WERI-Rb-1 (cell line): ENCODE measurements around the gene SFMBT2.

Source experiments
- DNase-seq: peaks from one replicate; pipeline ENCODE4 v3.0.0-alpha.2; 2020
- H3K27ac ChIP-seq: fragments of 250-450 bp; sonication (Bioruptor Pico); 2 replicates; pipeline ENCODE4 v1.5.1; 2020; ENCODE audit warnings: mild to moderate bottlenecking, moderate library complexity
- H3K27me3 ChIP-seq: fragments of 250-450 bp; sonication (Bioruptor Pico); 2 replicates; pipeline ENCODE4 v1.5.1; 2021; ENCODE audit warnings: mild to moderate bottlenecking, low read depth, moderate library complexity; ENCODE audit not compliant: insufficient read depth, severe bottlenecking
- H3K36me3 ChIP-seq: fragments of 250-450 bp; sonication (Bioruptor Pico); 2 replicates; pipeline ENCODE4 v1.5.1; 2020; ENCODE audit warnings: mild to moderate bottlenecking, moderate library complexity
- H3K4me3 ChIP-seq: 2 replicates; pipeline ENCODE4 v1.5.1; 2011; ENCODE audit warnings: low read depth, mild to moderate bottlenecking, control low read depth, low read length
- H3K9me3 ChIP-seq: fragments of 250-450 bp; sonication (Bioruptor Pico); 2 replicates; pipeline ENCODE4 v1.5.1; 2021; ENCODE audit warnings: mild to moderate bottlenecking, moderate library complexity; ENCODE audit not compliant: severe bottlenecking
- TF ChIP-seq, protein P1 (sequence below): IDR thresholded peaks from 2 replicates; pipeline ENCODE4 v1.5.1; 2011; ENCODE audit warnings: low read depth, mild to moderate bottlenecking, control low read depth, inconsistent platforms, low read length

SFMBT2 gene

GRCh38 chr10:7239312-7239985, 171.4 kb downstream of the SFMBT2 start:
- H3K27me3 ChIP-seq = no peaks in the 10 kb centered on the region
- TF ChIP-seq, protein P1, sequence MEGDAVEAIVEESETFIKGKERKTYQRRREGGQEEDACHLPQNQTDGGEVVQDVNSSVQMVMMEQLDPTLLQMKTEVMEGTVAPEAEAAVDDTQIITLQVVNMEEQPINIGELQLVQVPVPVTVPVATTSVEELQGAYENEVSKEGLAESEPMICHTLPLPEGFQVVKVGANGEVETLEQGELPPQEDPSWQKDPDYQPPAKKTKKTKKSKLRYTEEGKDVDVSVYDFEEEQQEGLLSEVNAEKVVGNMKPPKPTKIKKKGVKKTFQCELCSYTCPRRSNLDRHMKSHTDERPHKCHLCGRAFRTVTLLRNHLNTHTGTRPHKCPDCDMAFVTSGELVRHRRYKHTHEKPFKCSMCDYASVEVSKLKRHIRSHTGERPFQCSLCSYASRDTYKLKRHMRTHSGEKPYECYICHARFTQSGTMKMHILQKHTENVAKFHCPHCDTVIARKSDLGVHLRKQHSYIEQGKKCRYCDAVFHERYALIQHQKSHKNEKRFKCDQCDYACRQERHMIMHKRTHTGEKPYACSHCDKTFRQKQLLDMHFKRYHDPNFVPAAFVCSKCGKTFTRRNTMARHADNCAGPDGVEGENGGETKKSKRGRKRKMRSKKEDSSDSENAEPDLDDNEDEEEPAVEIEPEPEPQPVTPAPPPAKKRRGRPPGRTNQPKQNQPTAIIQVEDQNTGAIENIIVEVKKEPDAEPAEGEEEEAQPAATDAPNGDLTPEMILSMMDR = no peak
- H3K9me3 ChIP-seq = no peaks in the 10 kb centered on the region
- no peak overlapping the region for H3K4me3 ChIP-seq
- no peak overlapping the region for H3K27ac ChIP-seq
- DNase-seq = no peak
- H3K36me3 ChIP-seq = no peaks in the 10 kb centered on the region

- Histone ChIP-seq H3K4me3 (no peak overlapping the region), H3K27me3 (no peaks in the 10 kb centered on the region), H3K27ac (no peak overlapping the region), H3K36me3 (no peaks in the 10 kb centered on the region), H3K9me3 (no peaks in the 10 kb centered on the region)
- DNase-seq = no peak
- TF ChIP-seq, protein P1 = no peak
Observed at GRCh38 chr10:7235376-7235775, 175.5 kb downstream of the SFMBT2 start.

GRCh38 chr10:7234109-7234508, 176.7 kb downstream of the SFMBT2 start:
- Histone ChIP-seq H3K27me3 (no peaks in the 10 kb centered on the region), H3K36me3 (no peaks in the 10 kb centered on the region), H3K4me3 (no peak overlapping the region), H3K27ac (no peak overlapping the region), H3K9me3 (no peaks in the 10 kb centered on the region)
- no peak for DNase-seq
- TF ChIP-seq, protein P1 = no peak

DNA sequence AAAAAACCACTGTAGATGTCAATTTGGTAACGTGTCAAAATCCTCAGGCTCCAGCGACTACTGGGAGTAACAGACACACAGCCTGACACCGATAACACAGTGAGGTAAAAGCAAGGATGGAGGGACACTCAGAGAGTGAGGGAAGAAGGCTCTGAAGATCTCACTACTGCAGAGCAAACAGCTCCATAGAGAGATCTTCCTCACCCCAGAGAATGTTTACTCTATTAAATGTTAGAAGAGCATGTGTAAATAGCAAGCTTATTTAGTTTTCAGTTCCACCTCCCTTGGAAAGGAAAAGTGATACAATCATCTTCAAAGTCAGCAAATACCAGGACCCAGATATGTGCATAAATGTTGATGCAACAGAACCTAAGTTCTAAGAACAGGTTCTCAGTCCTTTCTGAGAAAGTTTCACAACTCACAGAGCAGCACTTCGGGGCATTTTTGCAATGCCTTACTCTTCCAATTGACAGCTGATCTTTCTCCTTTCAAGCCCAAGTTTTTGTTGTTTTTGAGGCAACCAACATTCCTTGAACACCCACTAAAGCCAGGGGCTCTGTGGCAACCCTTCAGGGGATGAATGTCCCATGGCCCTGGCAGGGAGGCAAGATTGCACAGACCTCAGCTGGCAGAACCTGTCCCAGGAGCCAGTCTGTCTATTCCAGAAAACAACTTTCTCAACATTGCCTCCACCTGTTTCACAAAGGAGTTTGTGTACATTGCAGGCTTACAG, 177.4 kb downstream of the SFMBT2 start:
- Histone ChIP-seq H3K4me3 (no peak overlapping the region), H3K27ac (no peak overlapping the region), H3K27me3 (no peaks in the 10 kb centered on the region), H3K9me3 (no peaks in the 10 kb centered on the region), H3K36me3 (no peaks in the 10 kb centered on the region)
- DNase-seq = no peak
- TF ChIP-seq, protein P1 = no peak

DNA sequence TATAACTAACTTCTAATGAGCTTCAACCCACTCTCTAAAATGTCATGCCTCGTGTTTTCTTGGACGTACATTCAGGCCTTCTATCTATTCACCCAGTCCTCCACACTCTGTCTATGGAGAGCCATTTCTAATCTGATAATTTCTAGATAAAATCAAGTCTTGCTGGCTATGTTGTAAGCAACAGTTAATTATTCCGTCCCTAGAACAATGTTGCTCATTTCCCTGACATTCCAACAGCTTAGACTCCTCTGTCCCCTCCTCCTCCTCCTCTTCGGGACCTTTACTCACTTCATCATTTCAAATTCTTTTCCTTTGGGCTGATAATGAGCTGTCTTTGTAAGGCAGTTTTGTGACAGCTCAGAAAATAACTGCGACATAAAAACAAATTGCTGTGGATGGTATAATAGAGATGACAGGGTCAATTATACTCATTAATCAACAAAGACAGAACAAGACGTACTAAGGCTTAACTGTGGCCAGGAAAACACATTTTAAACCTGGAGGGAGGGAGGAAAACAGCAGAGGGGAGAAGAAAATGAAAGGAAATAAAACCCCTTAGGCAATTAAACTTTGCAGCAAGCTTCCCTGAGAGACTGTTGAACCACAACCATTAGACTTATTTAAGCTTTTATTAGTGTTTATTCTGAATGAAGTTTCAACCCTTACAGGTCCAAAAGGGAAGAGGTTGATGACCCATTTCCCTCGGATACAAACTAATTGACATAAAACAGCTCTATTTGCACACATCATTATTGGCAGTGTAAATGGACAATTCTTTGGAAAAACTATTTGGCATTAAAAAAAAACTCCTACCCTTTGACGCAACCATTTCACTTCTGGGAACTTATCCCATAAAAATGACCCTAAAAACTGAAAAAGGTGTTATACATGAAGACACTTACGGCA, 179.1 kb downstream of the SFMBT2 start:
- H3K27me3 ChIP-seq = no peaks in the 10 kb centered on the region
- TF ChIP-seq, protein P1 = no peak
- no peaks in the 10 kb centered on the region for H3K36me3 ChIP-seq
- DNase-seq = no peak
- no peak overlapping the region for H3K4me3 ChIP-seq
- H3K9me3 ChIP-seq = no peaks in the 10 kb centered on the region
- H3K27ac ChIP-seq = no peak overlapping the region
